AML-193 (cell line): Measurements from ENCODE around the gene RFPL3.
"Not testable (repeated sequence)": the region's sequence is repeated elsewhere in the genome, so short reads cannot be mapped to it uniquely, and the experiment has no call there.

ENCODE experiments used
- DNase-seq, 2 experiments: peaks; one replicate each; lab custom pipeline; 2025; lab: John Stamatoyannopoulos, UW

Gene RFPL3

GRCh38 chr22:32331236-32331917 lies 26.3 kb upstream of the RFPL3 start:
- no peak for DNase-seq

- no peak for DNase-seq
These were observed 25.5 kb upstream of the RFPL3 start for GRCh38 chr22:32331918-32332725.

- no peak for DNase-seq
These were observed 24.4 kb upstream of the RFPL3 start for GRCh38 chr22:32333141-32333768.

- no peak for DNase-seq
These were observed 23.7 kb upstream of the RFPL3 start for GRCh38 chr22:32333769-32334659.

- no peak for DNase-seq
These were observed 22.9 kb upstream of the RFPL3 start for GRCh38 chr22:32334660-32335365.

GRCh38 chr22:32335471-32335870 lies 22.2 kb upstream of the RFPL3 start:
- DNase-seq, result no peak

- no peak for DNase-seq
These were observed 21.5 kb upstream of the RFPL3 start for GRCh38 chr22:32336121-32336603.

GRCh38 chr22:32336771-32337424 lies 20.8 kb upstream of the RFPL3 start:
- no peak for DNase-seq

GRCh38 chr22:32337425-32337824 lies 20.2 kb upstream of the RFPL3 start:
- DNase-seq, result not testable (repeated sequence)

GRCh38 chr22:32338757-32339156 lies 18.9 kb upstream of the RFPL3 start:
- DNase-seq, result no peak

GRCh38 chr22:32339190-32340012 lies 18.3 kb upstream of the RFPL3 start:
- no peak for DNase-seq

GRCh38 chr22:32340411-32340810 lies 17.3 kb upstream of the RFPL3 start:
- DNase-seq, result no peak

GRCh38 chr22:32341122-32341740 lies 16.4 kb upstream of the RFPL3 start:
- no peak for DNase-seq

GRCh38 chr22:32342977-32343376 lies 14.7 kb upstream of the RFPL3 start:
- no peak for DNase-seq

GRCh38 chr22:32343941-32344340 lies 13.7 kb upstream of the RFPL3 start:
- no peak for DNase-seq

- DNase-seq, result no peak
These were observed 9.5 kb upstream of the RFPL3 start for GRCh38 chr22:32348031-32348611.

GRCh38 chr22:32351875-32352274 lies 5.8 kb upstream of the RFPL3 start:
- not testable (repeated sequence) for DNase-seq

- no peak for DNase-seq
These were observed 5.0 kb upstream of the RFPL3 start for GRCh38 chr22:32352681-32353080.

- no peak for DNase-seq
These were observed 4.4 kb upstream of the RFPL3 start for GRCh38 chr22:32353292-32353691.
